HepG2 (cell line): ENCODE results near the gene BABAM2. TPM values are rescaled to one million over a fixed set of nuclear protein-coding genes. Genes with fewer than 3 reads are reported as not detected.

Experiments used
- AFF4 ChIP-seq: sonication (generic); formaldehyde crosslinking; IDR thresholded peaks from 2 replicates; pipeline ENCODE4 v1.4.0; 2020; ENCODE audit warnings: missing genetic modification reagents
- EEA1 ChIP-seq: sonication (generic); formaldehyde crosslinking; IDR thresholded peaks from 2 replicates; pipeline ENCODE4 v1.5.1; 2020; ENCODE audit warnings: mild to moderate bottlenecking, missing genetic modification reagents, borderline replicate concordance
- HNF4A ChIP-seq: sonication (generic); formaldehyde crosslinking; IDR thresholded peaks from 2 replicates; pipeline ENCODE4 v1.4.0; 2020; ENCODE audit warnings: missing genetic modification reagents
- KAT7 ChIP-seq: IDR thresholded peaks from 2 replicates; pipeline ENCODE4 v1.6.1; 2018; ENCODE audit warnings: borderline replicate concordance, missing compliant biosample characterization
- ZNF569 ChIP-seq: sonication (generic); formaldehyde crosslinking; IDR thresholded peaks from 2 replicates; pipeline ENCODE4 v1.5.0; 2020; ENCODE audit warnings: mild to moderate bottlenecking, missing genetic modification reagents, moderate library complexity, borderline replicate concordance
- ZNF7 ChIP-seq: IDR thresholded peaks from 2 replicates; pipeline ENCODE4 v1.6.1; 2016; ENCODE audit warnings: missing biosample characterization, missing genetic modification reagents
- ZNF780A ChIP-seq: sonication (generic); formaldehyde crosslinking; IDR thresholded peaks from 2 replicates; pipeline ENCODE4 v1.8.0; 2022; ENCODE audit warnings: mild to moderate bottlenecking, missing genetic modification reagents, moderate library complexity
- polyA plus RNA-seq, 8 experiments: library from polyadenylated mRNA; depleted of rRNA in 3 of 8; stranded (reverse) in 7 of 8; unstranded in 1 of 8; fragments of >200 nt; fragmentation: Illumina TruSeq in 4 of 8; extraction: Trizol in 4 of 8; gene quantifications; 2 replicates each; pipeline versions ENCODE4 v1.2.1 to v1.2.3, GENCODE V29; 2011 to 2016; ENCODE audit warnings: low read depth in 4 of 8, missing spikeins in 1 of 8, mixed read lengths in 1 of 8; ENCODE audit not compliant: insufficient read depth in 1 of 8
- total RNA-seq, 5 experiments: library from RNA; depleted of rRNA; stranded (reverse); fragments of >200 nt; fragmentation: Illumina TruSeq; extraction: Trizol; gene quantifications; 2 replicates each; pipeline ENCODE4 v1.2.3, GENCODE V29; 2016; ENCODE audit warnings: low read depth in 1 of 5
- TF ChIP-seq, protein P1 (sequence below): sonication (generic); formaldehyde crosslinking; IDR thresholded peaks from 2 replicates; pipeline ENCODE4 v1.5.1; 2020; ENCODE audit warnings: mild to moderate bottlenecking, missing genetic modification reagents, borderline replicate concordance
- TF ChIP-seq, protein P2 (sequence below): sonication (generic); formaldehyde crosslinking; IDR thresholded peaks from 2 replicates; pipeline ENCODE4 v1.4.0; 2020; ENCODE audit warnings: missing genetic modification reagents

The BABAM2 gene
- total and polyA plus RNA-seq, 2 of the 13 experiments (the other 11 are each of a cell fraction or from before 2014, with no cell fraction given), result 24.9 to 28.0 TPM

DNA sequence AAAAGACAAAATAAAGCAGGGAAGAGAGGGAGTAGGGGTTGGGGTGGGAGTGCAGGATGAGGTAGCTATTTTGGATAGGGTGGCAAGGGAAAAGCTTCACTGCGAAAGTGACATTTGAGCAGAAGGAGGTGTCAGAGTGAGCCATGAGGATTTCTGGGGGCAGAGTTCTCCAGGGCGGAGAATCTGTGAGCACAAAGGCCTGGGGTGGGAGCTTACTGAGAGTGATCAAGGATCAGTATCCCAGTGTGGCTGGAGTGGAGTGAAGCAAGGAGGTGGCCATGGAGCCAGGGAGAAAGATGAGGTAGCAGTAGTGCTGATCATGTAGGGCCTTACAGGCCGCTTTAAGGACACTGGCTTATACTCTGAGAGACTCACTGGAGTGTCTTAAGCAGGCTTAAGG is 291.3 kb downstream of the BABAM2 start (continued):
- TF ChIP-seq, protein P1, sequence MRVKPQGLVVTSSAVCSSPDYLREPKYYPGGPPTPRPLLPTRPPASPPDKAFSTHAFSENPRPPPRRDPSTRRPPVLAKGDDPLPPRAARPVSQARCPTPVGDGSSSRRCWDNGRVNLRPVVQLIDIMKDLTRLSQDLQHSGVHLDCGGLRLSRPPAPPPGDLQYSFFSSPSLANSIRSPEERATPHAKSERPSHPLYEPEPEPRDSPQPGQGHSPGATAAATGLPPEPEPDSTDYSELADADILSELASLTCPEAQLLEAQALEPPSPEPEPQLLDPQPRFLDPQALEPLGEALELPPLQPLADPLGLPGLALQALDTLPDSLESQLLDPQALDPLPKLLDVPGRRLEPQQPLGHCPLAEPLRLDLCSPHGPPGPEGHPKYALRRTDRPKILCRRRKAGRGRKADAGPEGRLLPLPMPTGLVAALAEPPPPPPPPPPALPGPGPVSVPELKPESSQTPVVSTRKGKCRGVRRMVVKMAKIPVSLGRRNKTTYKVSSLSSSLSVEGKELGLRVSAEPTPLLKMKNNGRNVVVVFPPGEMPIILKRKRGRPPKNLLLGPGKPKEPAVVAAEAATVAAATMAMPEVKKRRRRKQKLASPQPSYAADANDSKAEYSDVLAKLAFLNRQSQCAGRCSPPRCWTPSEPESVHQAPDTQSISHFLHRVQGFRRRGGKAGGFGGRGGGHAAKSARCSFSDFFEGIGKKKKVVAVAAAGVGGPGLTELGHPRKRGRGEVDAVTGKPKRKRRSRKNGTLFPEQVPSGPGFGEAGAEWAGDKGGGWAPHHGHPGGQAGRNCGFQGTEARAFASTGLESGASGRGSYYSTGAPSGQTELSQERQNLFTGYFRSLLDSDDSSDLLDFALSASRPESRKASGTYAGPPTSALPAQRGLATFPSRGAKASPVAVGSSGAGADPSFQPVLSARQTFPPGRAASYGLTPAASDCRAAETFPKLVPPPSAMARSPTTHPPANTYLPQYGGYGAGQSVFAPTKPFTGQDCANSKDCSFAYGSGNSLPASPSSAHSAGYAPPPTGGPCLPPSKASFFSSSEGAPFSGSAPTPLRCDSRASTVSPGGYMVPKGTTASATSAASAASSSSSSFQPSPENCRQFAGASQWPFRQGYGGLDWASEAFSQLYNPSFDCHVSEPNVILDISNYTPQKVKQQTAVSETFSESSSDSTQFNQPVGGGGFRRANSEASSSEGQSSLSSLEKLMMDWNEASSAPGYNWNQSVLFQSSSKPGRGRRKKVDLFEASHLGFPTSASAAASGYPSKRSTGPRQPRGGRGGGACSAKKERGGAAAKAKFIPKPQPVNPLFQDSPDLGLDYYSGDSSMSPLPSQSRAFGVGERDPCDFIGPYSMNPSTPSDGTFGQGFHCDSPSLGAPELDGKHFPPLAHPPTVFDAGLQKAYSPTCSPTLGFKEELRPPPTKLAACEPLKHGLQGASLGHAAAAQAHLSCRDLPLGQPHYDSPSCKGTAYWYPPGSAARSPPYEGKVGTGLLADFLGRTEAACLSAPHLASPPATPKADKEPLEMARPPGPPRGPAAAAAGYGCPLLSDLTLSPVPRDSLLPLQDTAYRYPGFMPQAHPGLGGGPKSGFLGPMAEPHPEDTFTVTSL (CRISPR knock-in tag), result no peak
- TF ChIP-seq HNF4A (0 out of 2 replicates have a peak, but pooled peaks have one; percentile 24), KAT7 (CRISPR knock-in tag) (no peak), ZNF569 (CRISPR knock-in tag) (no peak), ZNF7 (CRISPR knock-in tag) (no peak), ZNF780A (CRISPR knock-in tag) (no peak), AFF4 (CRISPR knock-in tag) (no peak), EEA1 (CRISPR knock-in tag) (no peak)
- TF ChIP-seq, protein P2, sequence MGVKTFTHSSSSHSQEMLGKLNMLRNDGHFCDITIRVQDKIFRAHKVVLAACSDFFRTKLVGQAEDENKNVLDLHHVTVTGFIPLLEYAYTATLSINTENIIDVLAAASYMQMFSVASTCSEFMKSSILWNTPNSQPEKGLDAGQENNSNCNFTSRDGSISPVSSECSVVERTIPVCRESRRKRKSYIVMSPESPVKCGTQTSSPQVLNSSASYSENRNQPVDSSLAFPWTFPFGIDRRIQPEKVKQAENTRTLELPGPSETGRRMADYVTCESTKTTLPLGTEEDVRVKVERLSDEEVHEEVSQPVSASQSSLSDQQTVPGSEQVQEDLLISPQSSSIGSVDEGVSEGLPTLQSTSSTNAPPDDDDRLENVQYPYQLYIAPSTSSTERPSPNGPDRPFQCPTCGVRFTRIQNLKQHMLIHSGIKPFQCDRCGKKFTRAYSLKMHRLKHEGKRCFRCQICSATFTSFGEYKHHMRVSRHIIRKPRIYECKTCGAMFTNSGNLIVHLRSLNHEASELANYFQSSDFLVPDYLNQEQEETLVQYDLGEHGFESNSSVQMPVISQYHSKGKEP, result no peak
